MCF 10A (cell line): ENCODE measurements around the gene C6orf62. TPM values are rescaled to one million over a fixed set of nuclear protein-coding genes. Genes with fewer than 3 reads are reported as not detected.
"Not testable (repeated sequence)": the region's sequence is repeated elsewhere in the genome, so short reads cannot be mapped to it uniquely, and the experiment has no call there.

Experiments
- BruUV-seq: library from RNA; stranded (reverse); fragments of 400-500 nt; replicated peaks from 2 replicates; lab custom pipeline; 2021; lab: Mats Ljungman, UMichigan
- CTCF ChIA-PET: fragments of 300-600 bp; sonication (Branson Sonifier 250); formaldehyde crosslinking; extraction: SDS; loops from one replicate; lab custom pipeline; 2021; ENCODE audit warnings: antibody characterized with exemption, inconsistent platforms; lab: Yijun Ruan, JAX
- POLR2A ChIA-PET: fragments of 300-600, 350-650 bp; sonication (Branson Sonifier 250); formaldehyde crosslinking; extraction: SDS; loops from one replicate; lab custom pipeline; 2020; ENCODE audit warnings: antibody characterized with exemption, inconsistent platforms; lab: Yijun Ruan, JAX
- DNase-seq: peaks from one replicate; pipeline ENCODE4 v3.0.0-alpha.2; 2018; ENCODE audit not compliant: unreplicated experiment
- H3K27ac Mint-ChIP-seq: one replicate; pipeline ENCODE4 v1.8.0; 2022; ENCODE audit warnings: mild to moderate bottlenecking, low read depth, mixed read lengths; ENCODE audit not compliant: unreplicated experiment
- H3K27me3 Mint-ChIP-seq: one replicate; pipeline ENCODE4 v1.8.0; 2022; ENCODE audit warnings: mixed read lengths; ENCODE audit not compliant: insufficient read depth, unreplicated experiment
- H3K36me3 Mint-ChIP-seq: one replicate; pipeline ENCODE4 v1.8.0; 2022; ENCODE audit warnings: mild to moderate bottlenecking, moderate library complexity, mixed read lengths; ENCODE audit not compliant: insufficient read depth, unreplicated experiment
- H3K4me1 Mint-ChIP-seq: one replicate; pipeline ENCODE4 v1.8.0; 2022; ENCODE audit warnings: mixed read lengths; ENCODE audit not compliant: insufficient read depth, unreplicated experiment
- H3K4me3 Mint-ChIP-seq: one replicate; pipeline ENCODE4 v1.8.0; 2022; ENCODE audit warnings: mild to moderate bottlenecking, moderate library complexity, mixed read lengths; ENCODE audit not compliant: unreplicated experiment
- H3K9me3 Mint-ChIP-seq: one replicate; pipeline ENCODE4 v1.8.0; 2022; ENCODE audit warnings: mixed read lengths; ENCODE audit not compliant: unreplicated experiment
- CTCF ChIP-seq: fragments of 200-600 bp; IDR thresholded peaks from one replicate; pipeline ENCODE4 v1.8.0; 2022; ENCODE audit warnings: antibody characterized with exemption, mild to moderate bottlenecking; ENCODE audit not compliant: unreplicated experiment
- intact Hi-C: fragments of 100-400 bp; cut with micrococcal nuclease; formaldehyde crosslinking; loops from 2 replicates; pipeline ENCODE4 v1.14.1; 2022
- total RNA-seq: library from RNA; stranded (reverse); gene quantifications from 2 replicates; pipeline ENCODE4 v1.2.3, GENCODE V29; 2022

Gene C6orf62
- total RNA-seq, 1 experiment from 2014 or later = 96.2 TPM

GRCh38 chr6:24759718-24760117, 40.8 kb upstream of the C6orf62 start:
- H3K27me3 Mint-ChIP-seq = no peaks in the 10 kb centered on the region
- peaks cover 11% of the 10 kb centered on the region for H3K4me1 Mint-ChIP-seq
- H3K9me3 Mint-ChIP-seq = no peaks in the 10 kb centered on the region
- H3K36me3 Mint-ChIP-seq = no peaks in the 10 kb centered on the region
- no peak overlapping the region for H3K27ac Mint-ChIP-seq
- no peak overlapping the region for H3K4me3 Mint-ChIP-seq
- DNase-seq = no peak
- CTCF ChIA-PET = interaction anchor here (0.6 to 2.7 kb wide), 4 partner anchors 17 to 695 kb away, joined by 3 to 7 read pairs (median 4); no protein-coding TSS in a partner anchor
- intact Hi-C loops = no loop called here
- BruUV-seq = no TSS peak
- TF ChIP-seq CTCF = no peak
- POLR2A ChIA-PET = interaction anchor here (0.6 kb wide), 1 partner anchor 112 kb away, joined by 3 read pairs; no protein-coding TSS in a partner anchor

GRCh38 chr6:24757611-24758010, 38.7 kb upstream of the C6orf62 start:
- no peak for TF ChIP-seq CTCF
- intact Hi-C loops = no loop called here
- H3K4me3 Mint-ChIP-seq = no peak overlapping the region
- ChIA-PET CTCF (interaction anchor here (2.7 kb wide), 1 partner anchor 14 kb away, joined by 7 read pairs; no protein-coding TSS in a partner anchor), POLR2A (interaction anchor here (1.2 kb wide), 1 partner anchor 56 kb away, joined by 3 read pairs; no protein-coding TSS in a partner anchor)
- BruUV-seq = no TSS peak
- H3K4me1 Mint-ChIP-seq = no peaks in the 10 kb centered on the region
- no peaks in the 10 kb centered on the region for H3K9me3 Mint-ChIP-seq
- no peak overlapping the region for H3K27ac Mint-ChIP-seq
- H3K36me3 Mint-ChIP-seq = no peaks in the 10 kb centered on the region
- no peak for DNase-seq
- no peaks in the 10 kb centered on the region for H3K27me3 Mint-ChIP-seq

GRCh38 chr6:24755279-24755678, 36.3 kb upstream of the C6orf62 start:
- CTCF ChIA-PET = interaction anchor here (1.2 to 1.3 kb wide), 2 partner anchors 12 to 173 kb away, joined by 3 to 4 read pairs; no protein-coding TSS in a partner anchor

GRCh38 chr6:24754378-24754777, 35.4 kb upstream of the C6orf62 start:
- ChIA-PET CTCF (interaction anchor here (1.2 to 1.3 kb wide), 3 partner anchors 11 to 172 kb away, joined by 3 to 5 read pairs (median 4); no protein-coding TSS in a partner anchor), POLR2A (interaction anchor here (1.4 to 2.5 kb wide), 2 partner anchors 11 to 36 kb away, joined by 4 to 12 read pairs; partner anchors contain the start of gene C6orf62)
- BruUV-seq, H3K36me3 Mint-ChIP-seq, DNase-seq, H3K27me3 Mint-ChIP-seq, H3K4me3 Mint-ChIP-seq, H3K4me1 Mint-ChIP-seq, H3K9me3 Mint-ChIP-seq, H3K27ac Mint-ChIP-seq, intact Hi-C loops: not testable (repeated sequence)

More at GRCh38 chr6:24755279-24755678, 36.3 kb upstream of the C6orf62 start:
- TF ChIP-seq CTCF = no peak
- no peak for DNase-seq
- Mint-ChIP-seq H3K4me1 (no peaks in the 10 kb centered on the region), H3K36me3 (no peaks in the 10 kb centered on the region), H3K27me3 (no peaks in the 10 kb centered on the region), H3K27ac (no peak overlapping the region), H3K4me3 (no peak overlapping the region), H3K9me3 (no peaks in the 10 kb centered on the region)
- POLR2A ChIA-PET = interaction anchor here (0.8 kb wide), 1 partner anchor 174 kb away, joined by 3 read pairs; no protein-coding TSS in a partner anchor
- no TSS peak for BruUV-seq
- intact Hi-C loops = no loop called here
